ENCODE results near the gene RIOK2. TPM values are rescaled to one million over a fixed set of nuclear protein-coding genes. Genes with fewer than 3 reads are reported as not detected.
A peak's percentile ranks its signal among the peaks of the same experiment; 100 is the strongest.

RIOK2 gene
- total and polyA plus RNA-seq, 2 of the 8 experiments (the other 6 are each of a cell fraction or from before 2014, with no cell fraction given), result 5.4 to 35.0 TPM

DNA sequence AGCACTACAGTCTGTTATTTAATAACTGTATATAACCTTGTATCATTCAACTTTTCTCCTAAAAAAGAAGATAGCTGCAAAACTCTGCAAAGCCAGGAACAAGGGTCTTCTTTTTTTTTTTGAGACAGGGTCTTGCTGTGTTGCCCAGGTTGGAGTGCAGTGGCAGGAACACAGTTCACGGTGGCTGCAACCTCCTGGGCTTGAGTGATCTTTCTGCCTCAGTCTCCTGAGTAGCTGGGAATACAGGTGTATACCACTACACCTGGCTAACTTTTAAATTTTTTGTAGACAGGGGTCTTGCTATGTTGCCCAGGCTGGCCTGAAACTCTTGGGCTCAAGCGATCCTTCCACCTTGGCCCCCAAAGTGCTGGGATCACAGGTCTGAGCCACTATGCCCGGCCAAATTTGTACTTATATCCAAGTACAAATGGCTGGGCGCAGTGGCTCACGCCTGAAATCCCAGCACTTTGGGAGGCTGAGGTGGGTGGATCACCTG lies 19.2 kb downstream of the RIOK2 start:
- Histone ChIP-seq H3K18ac (ENCODE audit: extremely low read depth, low read length) (no peak overlapping the region), H3K4ac (replicated peaks; ENCODE audit: insufficient read length, low read depth, low read length) (no peak overlapping the region), H2AK5ac (ENCODE audit: low read depth, low read length) (no peak overlapping the region), H3K79me2 (ENCODE audit: control insufficient read depth in 1 of 2, insufficient read depth in 2 of 2, low read length in 2 of 2) (no peaks in the 10 kb centered on the region), H4K8ac (ENCODE audit: extremely low read depth, insufficient read depth, low read length) (no peak overlapping the region), H3K4me3 (ENCODE audit: extremely low read depth in 1 of 4, insufficient read depth in 2 of 4, low read depth in 3 of 4, low read length in 4 of 4) (no peak overlapping the region), H3K4me1 (replicated peaks in 1 of 4; ENCODE audit: control insufficient read depth in 3 of 4, insufficient read depth in 4 of 4, low read length in 3 of 4) (no peaks in the 10 kb centered on the region), H2BK12ac (ENCODE audit: low read depth, low read length) (no peak overlapping the region), H4K5ac (ENCODE audit: insufficient read length, low read depth, low read length) (no peak overlapping the region), H4K91ac (replicated peaks; ENCODE audit: insufficient read length, low read length) (no peak overlapping the region), H3K14ac (ENCODE audit: insufficient read length) (no peak overlapping the region), H2BK120ac (replicated peaks; ENCODE audit: low read depth, low read length) (no peak overlapping the region), H3K23ac (ENCODE audit: insufficient read length) (no peak overlapping the region), H2BK5ac (ENCODE audit: low read depth, low read length) (no peak overlapping the region), H4K20me1 (replicated peaks in 1 of 2; ENCODE audit: control insufficient read depth in 1 of 2, insufficient read depth in 2 of 2, low read length in 2 of 2) (peaks cover 0 to 1% of the 10 kb centered on the region in 2 experiments), H3K4me2 (ENCODE audit: insufficient read depth in 1 of 2, low read depth in 2 of 2, low read length in 2 of 2) (no peak overlapping the region), H3K56ac (replicated peaks; ENCODE audit: insufficient read length, low read depth, low read length) (no peak overlapping the region), H3K23me2 (ENCODE audit: low read depth, low read length) (no peaks in the 10 kb centered on the region), H2BK20ac (ENCODE audit: low read length) (no peak overlapping the region), H3K9me3 (ENCODE audit: insufficient read depth in 2 of 2, low read depth in 1 of 2, low read length in 1 of 2) (no peaks in the 10 kb centered on the region), H3K27me3 (replicated peaks in 1 of 4; ENCODE audit: control insufficient read depth in 3 of 4, extremely low read depth in 1 of 4, insufficient read depth in 3 of 4, low read length in 3 of 4) (no peaks in the 10 kb centered on the region), H3K79me1 (ENCODE audit: low read depth, low read length) (no peaks in the 10 kb centered on the region), H3K9ac (replicated peaks in 1 of 4; ENCODE audit: extremely low read depth in 1 of 4, low read depth in 3 of 4, low read length in 3 of 4) (no peak overlapping the region), H2AFZ (ENCODE audit: low read length) (no peak overlapping the region), H3K27ac (ENCODE audit: low read depth, low read length) (no peak overlapping the region), H3K36me3 (ENCODE audit: control insufficient read depth in 2 of 4, insufficient read depth in 4 of 4, low read length in 3 of 4) (peaks cover 5 to 64% (median 27%) of the 10 kb centered on the region in 4 experiments; a peak in 7 of 8 replicates), H2BK15ac (ENCODE audit: low read length) (no peak overlapping the region)
- POLR2A ChIA-PET (ENCODE audit: partially characterized antibody), result no interaction called here
- DNase-seq (ENCODE audit: low read depth in 1 of 2, low spot score in 2 of 2) (no peak), FAIRE-seq (no peak)
- no peak for TF ChIP-seq SP4 (IDR thresholded peaks at IDR 0.05; ENCODE audit: low read length)
- no peak for TF ChIP-seq GABPA (IDR thresholded peaks at IDR 0.05; ENCODE audit: borderline replicate concordance, insufficient read depth, low read length)
- no peak for TF ChIP-seq RFX5 (IDR thresholded peaks at IDR 0.05; ENCODE audit: borderline replicate concordance, low read depth, low read length)
- TF ChIP-seq KDM1A (IDR thresholded peaks at IDR 0.05; ENCODE audit: borderline replicate concordance, low read length), result peak; percentile 44; the same call in 1 of the 2 replicates
- TF ChIP-seq RNF2 (IDR thresholded peaks at IDR 0.05; ENCODE audit: borderline replicate concordance, low read depth, low read length, missing control alignments, poor library complexity, severe bottlenecking), result no peak
- CTCF ChIA-PET (ENCODE audit: partially characterized antibody), result interaction anchor here (0.6 to 9.8 kb wide), 24 partner anchors 13 to 865 kb away, joined by 3 to 118 read pairs (median 4); partner anchors contain the start of gene LIX1
- WGBS, 2 experiments (ENCODE audit: extremely low coverage in 1 of 2, insufficient coverage in 1 of 2, insufficient read length in 1 of 2, insufficient replicate concordance in 2 of 2, low coverage in 1 of 2, low lambda C conversion rate in 2 of 2, missing lambda C conversion rate in 1 of 2), result 97% methylated on average over 5 of the region's 5 CpGs; no CpG with 5 or more reads in 1 of the 2 experiments
